KMS-11 (cell line): ENCODE results near the gene FXYD1.

Experiments
- H2AFZ ChIP-seq: fragments of 200-600 bp; sonication (generic); 2 replicates; pipeline ENCODE4 v1.6.1; 2016; ENCODE audit warnings: antibody characterized with exemption, mixed run types, low read depth
- H3K27ac ChIP-seq: fragments of 200-600 bp; sonication (generic); 2 replicates; pipeline ENCODE4 v1.6.1; 2016; ENCODE audit warnings: mild to moderate bottlenecking, mixed run types
- H3K27me3 ChIP-seq: fragments of 200-600 bp; sonication (generic); 2 replicates; pipeline ENCODE4 v1.6.1; 2017; ENCODE audit warnings: mild to moderate bottlenecking, low read depth, mixed run types, moderate library complexity; ENCODE audit not compliant: insufficient read depth
- H3K36me3 ChIP-seq: fragments of 200-600 bp; sonication (generic); 2 replicates; pipeline ENCODE4 v1.6.1; 2017; ENCODE audit warnings: mild to moderate bottlenecking, mixed run types; ENCODE audit not compliant: insufficient read depth
- H3K4me1 ChIP-seq: fragments of 200-600 bp; sonication (generic); 2 replicates; pipeline ENCODE4 v1.6.1; 2016; ENCODE audit warnings: mild to moderate bottlenecking, low read depth, mixed run types; ENCODE audit not compliant: poor library complexity, severe bottlenecking
- H3K4me2 ChIP-seq: fragments of 200-600 bp; sonication (generic); 2 replicates; pipeline ENCODE4 v1.7.0; 2016; ENCODE audit warnings: mild to moderate bottlenecking, mixed run types
- H3K4me3 ChIP-seq: fragments of 200-600 bp; sonication (generic); IDR thresholded peaks from 2 replicates; pipeline ENCODE4 v1.6.1; 2017; ENCODE audit warnings: low read depth, low read length, mixed read lengths; ENCODE audit not compliant: insufficient read depth
- H3K79me2 ChIP-seq: fragments of 200-600 bp; sonication (generic); 2 replicates; pipeline ENCODE4 v1.6.1; 2016; ENCODE audit warnings: low read depth, mixed run types; ENCODE audit not compliant: insufficient read depth
- H3K9ac ChIP-seq: fragments of 200-600 bp; sonication (generic); 2 replicates; pipeline ENCODE4 v1.6.1; 2016; ENCODE audit warnings: mild to moderate bottlenecking, mixed run types
- H4K20me1 ChIP-seq: fragments of 200-600 bp; sonication (generic); 2 replicates; pipeline ENCODE4 v1.6.1; 2016; ENCODE audit warnings: mild to moderate bottlenecking, mixed run types; ENCODE audit not compliant: insufficient read depth
- CTCF ChIP-seq: fragments of 200-600 bp; sonication (generic); conservative IDR thresholded peaks from 2 replicates; pipeline ENCODE4 v1.6.1; 2017; ENCODE audit warnings: low read depth, mild to moderate bottlenecking, antibody characterized with exemption, low read length, moderate library complexity, mixed read lengths

FXYD1 gene

GRCh38 chr19:35119091-35119490 is 19.5 kb upstream of the FXYD1 start:
- H3K36me3 ChIP-seq: no peaks in the 10 kb centered on the region
- no peak overlapping the region for H2AFZ ChIP-seq
- H3K79me2 ChIP-seq: no peaks in the 10 kb centered on the region
- no peak for TF ChIP-seq CTCF
- H3K27me3 ChIP-seq: peaks cover 55% of the 10 kb centered on the region
- no peaks in the 10 kb centered on the region for H3K4me1 ChIP-seq
- no peaks in the 10 kb centered on the region for H4K20me1 ChIP-seq
- no peak overlapping the region for H3K4me2 ChIP-seq
- H3K27ac ChIP-seq: no peak overlapping the region
- no peak overlapping the region for H3K4me3 ChIP-seq
- H3K9ac ChIP-seq: no peak overlapping the region

- no peak overlapping the region for H3K4me3 ChIP-seq
- H3K36me3 ChIP-seq: no peaks in the 10 kb centered on the region
- no peaks in the 10 kb centered on the region for H3K4me1 ChIP-seq
- no peak for TF ChIP-seq CTCF
- no peak overlapping the region for H3K9ac ChIP-seq
- H3K79me2 ChIP-seq: no peaks in the 10 kb centered on the region
- no peaks in the 10 kb centered on the region for H4K20me1 ChIP-seq
- no peak overlapping the region for H3K4me2 ChIP-seq
- H3K27ac ChIP-seq: no peak overlapping the region
- no peak overlapping the region for H2AFZ ChIP-seq
- H3K27me3 ChIP-seq: peaks cover 56% of the 10 kb centered on the region
Measured at GRCh38 chr19:35119578-35120155, 19.0 kb upstream of the FXYD1 start.

- H3K9ac ChIP-seq: no peak overlapping the region
- no peaks in the 10 kb centered on the region for H4K20me1 ChIP-seq
- H3K36me3 ChIP-seq: no peaks in the 10 kb centered on the region
- no peak overlapping the region for H2AFZ ChIP-seq
- H3K4me1 ChIP-seq: no peaks in the 10 kb centered on the region
- H3K4me3 ChIP-seq: no peak overlapping the region
- TF ChIP-seq CTCF: no peak
- no peak overlapping the region for H3K4me2 ChIP-seq
- H3K27ac ChIP-seq: no peak overlapping the region
- H3K79me2 ChIP-seq: no peaks in the 10 kb centered on the region
- peaks cover 56% of the 10 kb centered on the region for H3K27me3 ChIP-seq
Measured at GRCh38 chr19:35120492-35120891, 18.1 kb upstream of the FXYD1 start.

GRCh38 chr19:35120898-35121297 is 17.7 kb upstream of the FXYD1 start:
- H3K27ac ChIP-seq: no peak overlapping the region

More at GRCh38 chr19:35120898-35121297, 17.7 kb upstream of the FXYD1 start:
- Histone ChIP-seq H3K36me3 (no peaks in the 10 kb centered on the region), H3K27me3 (peaks cover 54% of the 10 kb centered on the region), H3K4me1 (no peaks in the 10 kb centered on the region), H3K79me2 (no peaks in the 10 kb centered on the region), H4K20me1 (no peaks in the 10 kb centered on the region), H3K9ac (no peak overlapping the region), H3K4me3 (no peak overlapping the region), H2AFZ (no peak overlapping the region), H3K4me2 (no peak overlapping the region)
- TF ChIP-seq CTCF: no peak
